Suprapubic skin (tissue), 3 donors: ENCODE data around the gene PLA2G4E.

Source experiments
- CTCF ChIP-seq, 2 donors: fragments of 200-600 bp in 1 of 2; fragments of 450-650 bp in 1 of 2; sonication (generic) in 1 of 2; IDR thresholded peaks; one replicate each; pipeline ENCODE4 v1.5.1; 2016 to 2019; ENCODE audit warnings: antibody characterized with exemption in 2 of 2, mild to moderate bottlenecking in 1 of 2, moderate library complexity in 1 of 2
- EP300 ChIP-seq: sonication (generic); formaldehyde crosslinking; IDR thresholded peaks from one replicate; pipeline ENCODE4 v1.6.1; 2017; ENCODE audit warnings: antibody characterized with exemption
- POLR2A ChIP-seq, 2 donors: fragments of 450-650 bp; IDR thresholded peaks; one replicate each; pipeline ENCODE4 v1.6.1; 2017; ENCODE audit warnings: antibody characterized with exemption in 2 of 2, mild to moderate bottlenecking in 2 of 2, moderate library complexity in 2 of 2

- no peak for TF ChIP-seq CTCF (IDR thresholded peaks at IDR 0.05)
- TF ChIP-seq EP300, result no peak
- TF ChIP-seq POLR2A (IDR thresholded peaks at IDR 0.05), result no peak
Observed at GRCh38 chr15:41946970-41947369, 73.9 kb downstream of the PLA2G4E start.
